ENCODE measurements around the gene PPP6R3. TPM values are rescaled to one million over a fixed set of nuclear protein-coding genes. Genes with fewer than 3 reads are reported as not detected.

The PPP6R3 gene
- total and polyA plus RNA-seq, 2 of the 8 experiments (the other 6 are each of a cell fraction or from before 2014, with no cell fraction given) = 44.6 to 150 TPM

DNA sequence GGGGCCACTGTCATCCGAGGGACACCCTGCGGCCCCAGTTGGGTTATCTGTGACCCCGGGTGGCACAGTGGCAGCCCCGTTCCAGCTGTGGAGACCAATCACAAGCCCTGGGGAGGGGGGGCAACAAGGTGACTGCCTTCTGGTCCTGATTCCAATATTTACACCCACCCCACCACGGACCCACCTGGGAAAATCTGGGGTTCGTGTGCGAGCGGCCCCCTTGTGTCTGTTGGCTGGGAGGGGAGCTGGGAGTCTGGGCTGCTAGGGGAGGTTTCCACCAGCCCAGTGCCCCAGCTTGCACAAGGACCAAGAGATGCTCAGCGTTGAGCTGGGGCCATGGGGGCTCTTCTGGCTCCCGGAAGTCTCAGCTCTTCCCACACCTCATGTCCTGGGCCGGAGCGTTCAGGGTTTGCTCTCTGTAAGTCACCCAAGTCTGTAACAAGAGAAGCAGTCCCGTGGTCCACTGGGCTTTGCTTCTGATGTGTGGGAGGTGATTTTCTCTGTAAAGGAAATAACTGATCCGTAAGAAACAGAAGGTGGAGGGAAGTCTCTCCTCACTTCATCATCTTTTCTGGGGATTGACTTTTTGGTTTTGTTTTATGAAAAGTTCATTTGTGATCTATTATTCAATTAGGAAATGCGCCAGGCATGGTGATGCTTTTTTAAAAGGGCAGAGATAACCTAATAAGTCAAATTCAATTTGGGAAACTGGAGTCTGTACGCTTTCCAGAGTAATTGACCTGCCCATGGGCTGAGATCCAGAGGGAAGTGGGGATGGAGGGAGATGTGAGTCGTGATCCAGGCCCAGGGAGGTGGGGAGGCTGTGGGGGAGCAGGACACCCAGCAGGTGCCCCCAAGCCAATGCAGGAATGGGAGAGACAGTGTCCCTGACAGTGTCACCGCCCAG, 201.4 kb downstream of the PPP6R3 start:
- Histone ChIP-seq H4K91ac (replicated peaks; ENCODE audit: insufficient read length, low read length) (no peak overlapping the region), H4K20me1 (replicated peaks in 1 of 2; ENCODE audit: control insufficient read depth in 1 of 2, insufficient read depth in 2 of 2, low read length in 2 of 2) (no peaks in the 10 kb centered on the region), H3K4me2 (ENCODE audit: insufficient read depth in 1 of 2, low read depth in 2 of 2, low read length in 2 of 2) (no peak overlapping the region), H3K4me3 (ENCODE audit: extremely low read depth in 1 of 4, insufficient read depth in 2 of 4, low read depth in 3 of 4, low read length in 4 of 4) (no peak overlapping the region), H3K4me1 (replicated peaks in 1 of 4; ENCODE audit: control insufficient read depth in 3 of 4, insufficient read depth in 4 of 4, low read length in 3 of 4) (peaks cover 0 to 2% (median under 1%) of the 10 kb centered on the region in 4 experiments; a peak in 1 of 7 replicates), H3K4ac (replicated peaks; ENCODE audit: insufficient read length, low read depth, low read length) (no peak overlapping the region), H3K23me2 (ENCODE audit: low read depth, low read length) (no peaks in the 10 kb centered on the region), H3K14ac (ENCODE audit: insufficient read length) (no peak overlapping the region), H2BK15ac (ENCODE audit: low read length) (no peak overlapping the region), H3K9me3 (ENCODE audit: insufficient read depth in 2 of 2, low read depth in 1 of 2, low read length in 1 of 2) (no peaks in the 10 kb centered on the region; a peak in 1 of 4 replicates), H3K23ac (ENCODE audit: insufficient read length) (no peak overlapping the region), H2BK20ac (ENCODE audit: low read length) (no peak overlapping the region), H2BK12ac (ENCODE audit: low read depth, low read length) (no peak overlapping the region), H3K79me2 (ENCODE audit: control insufficient read depth in 1 of 2, insufficient read depth in 2 of 2, low read length in 2 of 2) (no peaks in the 10 kb centered on the region), H2BK120ac (replicated peaks; ENCODE audit: low read depth, low read length) (no peak overlapping the region), H3K56ac (replicated peaks; ENCODE audit: insufficient read length, low read depth, low read length) (no peak overlapping the region), H3K36me3 (ENCODE audit: control insufficient read depth in 2 of 4, insufficient read depth in 4 of 4, low read length in 3 of 4) (no peaks in the 10 kb centered on the region), H4K8ac (ENCODE audit: extremely low read depth, insufficient read depth, low read length) (no peak overlapping the region), H2AK5ac (ENCODE audit: low read depth, low read length) (no peak overlapping the region), H3K18ac (ENCODE audit: extremely low read depth, low read length) (no peak overlapping the region), H3K79me1 (ENCODE audit: low read depth, low read length) (no peaks in the 10 kb centered on the region), H2AFZ (ENCODE audit: low read length) (no peak overlapping the region), H3K27ac (ENCODE audit: low read depth, low read length) (no peak overlapping the region), H4K5ac (ENCODE audit: insufficient read length, low read depth, low read length) (no peak overlapping the region), H3K27me3 (replicated peaks in 1 of 4; ENCODE audit: control insufficient read depth in 3 of 4, extremely low read depth in 1 of 4, insufficient read depth in 3 of 4, low read length in 3 of 4) (no peaks in the 10 kb centered on the region), H3K9ac (replicated peaks in 1 of 4; ENCODE audit: extremely low read depth in 1 of 4, low read depth in 3 of 4, low read length in 3 of 4) (no peak overlapping the region), H2BK5ac (ENCODE audit: low read depth, low read length) (no peak overlapping the region)
- no peak for DNase-seq (ENCODE audit: low read depth in 1 of 2, low spot score in 2 of 2)
- WGBS, 2 experiments (ENCODE audit: extremely low coverage in 1 of 2, insufficient coverage in 1 of 2, insufficient read length in 1 of 2, insufficient replicate concordance in 2 of 2, low coverage in 1 of 2, low lambda C conversion rate in 2 of 2, missing lambda C conversion rate in 1 of 2) = 87% methylated on average over 17 of the region's 18 CpGs; no CpG with 5 or more reads in 1 of the 2 experiments
- ChIA-PET CTCF (ENCODE audit: partially characterized antibody) (interaction anchor here (0.7 to 1.5 kb wide), 5 partner anchors 9 to 156 kb away, joined by 3 to 4 read pairs (median 4); no protein-coding TSS in a partner anchor), POLR2A (ENCODE audit: partially characterized antibody) (no interaction called here)
- no peak for FAIRE-seq
- TF ChIP-seq CHD1 (IDR thresholded peaks at IDR 0.05; ENCODE audit: low read depth, low read length) (no peak), BRCA1 (IDR thresholded peaks at IDR 0.05; ENCODE audit: low read depth, low read length) (no peak), CHD2 (IDR thresholded peaks at IDR 0.05; ENCODE audit: low read length) (no peak), BCL11A (IDR thresholded peaks at IDR 0.05; ENCODE audit: low read depth in 2 of 2, low read length in 2 of 2) (no peak), EZH2 (IDR thresholded peaks at IDR 0.05; ENCODE audit: low read depth, low read length, severe bottlenecking) (no peak), SP4 (IDR thresholded peaks at IDR 0.05; ENCODE audit: low read length) (no peak), CREB1 (IDR thresholded peaks at IDR 0.05) (no peak), TEAD4 (IDR thresholded peaks at IDR 0.05; ENCODE audit: low read depth, low read length) (no peak), KDM1A (IDR thresholded peaks at IDR 0.05; ENCODE audit: borderline replicate concordance, low read length) (no peak), SP1 (IDR thresholded peaks at IDR 0.05; ENCODE audit: low read depth, low read length) (no peak)
- TF ChIP-seq, protein P1, sequence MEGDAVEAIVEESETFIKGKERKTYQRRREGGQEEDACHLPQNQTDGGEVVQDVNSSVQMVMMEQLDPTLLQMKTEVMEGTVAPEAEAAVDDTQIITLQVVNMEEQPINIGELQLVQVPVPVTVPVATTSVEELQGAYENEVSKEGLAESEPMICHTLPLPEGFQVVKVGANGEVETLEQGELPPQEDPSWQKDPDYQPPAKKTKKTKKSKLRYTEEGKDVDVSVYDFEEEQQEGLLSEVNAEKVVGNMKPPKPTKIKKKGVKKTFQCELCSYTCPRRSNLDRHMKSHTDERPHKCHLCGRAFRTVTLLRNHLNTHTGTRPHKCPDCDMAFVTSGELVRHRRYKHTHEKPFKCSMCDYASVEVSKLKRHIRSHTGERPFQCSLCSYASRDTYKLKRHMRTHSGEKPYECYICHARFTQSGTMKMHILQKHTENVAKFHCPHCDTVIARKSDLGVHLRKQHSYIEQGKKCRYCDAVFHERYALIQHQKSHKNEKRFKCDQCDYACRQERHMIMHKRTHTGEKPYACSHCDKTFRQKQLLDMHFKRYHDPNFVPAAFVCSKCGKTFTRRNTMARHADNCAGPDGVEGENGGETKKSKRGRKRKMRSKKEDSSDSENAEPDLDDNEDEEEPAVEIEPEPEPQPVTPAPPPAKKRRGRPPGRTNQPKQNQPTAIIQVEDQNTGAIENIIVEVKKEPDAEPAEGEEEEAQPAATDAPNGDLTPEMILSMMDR (IDR thresholded peaks at IDR 0.05; ENCODE audit: control extremely low read depth in 1 of 3, insufficient read depth in 1 of 3, low read depth in 1 of 3, low read length in 3 of 3) = no peak
